ENCODE data around the gene DPP6.
"Not testable (repeated sequence)": the region's sequence is repeated elsewhere in the genome, so short reads cannot be mapped to it uniquely, and the experiment has no call there.

The DPP6 gene

DNA sequence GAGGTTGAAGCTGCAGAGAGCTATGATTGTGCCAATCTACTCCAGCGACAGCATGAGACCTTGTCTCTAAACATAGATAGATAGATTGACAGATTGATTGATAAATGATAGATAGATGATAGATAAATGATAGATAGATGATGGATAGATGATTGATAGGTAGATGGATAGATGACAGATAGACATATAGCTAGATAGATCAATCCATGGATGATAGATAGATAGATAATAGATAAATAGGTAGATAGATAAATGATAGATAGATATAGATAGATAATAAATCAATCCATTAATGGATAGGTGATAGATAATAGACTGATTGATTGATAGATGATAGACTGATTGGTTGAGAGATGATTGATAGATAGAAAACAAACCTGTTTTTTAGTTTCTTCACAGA lies 601.1 kb downstream of the DPP6 start:
- TF ChIP-seq CTCF (IDR thresholded peaks at IDR 0.05; ENCODE audit: insufficient read depth, low read length, missing control alignments), result no peak
- POLR2A ChIA-PET, result no interaction called here
- no peak for DNase-seq (ENCODE audit: low read depth, low spot score)
- no peak overlapping the region for H3K4me3 ChIP-seq (ENCODE audit: low read depth, low read length)
- CTCF ChIA-PET, result no interaction called here

- TF ChIP-seq CTCF (IDR thresholded peaks at IDR 0.05; ENCODE audit: insufficient read depth, low read length, missing control alignments), result no peak
- ChIA-PET POLR2A (no interaction called here), CTCF (no interaction called here)
- H3K4me3 ChIP-seq (ENCODE audit: low read depth, low read length), result no peak overlapping the region
- no peak for DNase-seq (ENCODE audit: low read depth, low spot score)
Measured at GRCh38 chr7:154656618-154657017, 604.4 kb downstream of the DPP6 start.

DNA sequence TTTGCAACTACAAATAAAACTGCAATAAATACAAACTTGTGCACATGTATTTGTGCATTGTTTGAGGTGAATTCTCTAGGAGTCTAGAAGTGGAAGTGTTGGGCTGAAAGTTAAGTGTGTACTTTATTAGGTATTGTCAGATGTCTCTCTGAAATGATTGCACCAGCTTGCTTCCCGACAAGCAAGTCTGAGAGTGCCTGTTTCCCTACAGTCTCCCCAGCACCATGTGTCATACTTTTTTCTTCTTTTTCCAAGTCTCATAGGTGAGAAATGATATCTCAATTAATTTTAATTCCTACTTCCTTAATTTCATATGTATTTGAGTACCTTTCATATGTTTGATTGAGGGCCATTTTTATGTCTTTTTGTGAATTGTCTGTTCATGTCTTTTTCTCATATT lies 614.6 kb downstream of the DPP6 start:
- no peak for TF ChIP-seq CTCF (IDR thresholded peaks at IDR 0.05; ENCODE audit: insufficient read depth, low read length, missing control alignments)
- ChIA-PET CTCF (no interaction called here), POLR2A (no interaction called here)
- H3K4me3 ChIP-seq (ENCODE audit: low read depth, low read length), result no peak overlapping the region
- no peak for DNase-seq (ENCODE audit: low read depth, low spot score)

- no peak for TF ChIP-seq CTCF (IDR thresholded peaks at IDR 0.05; ENCODE audit: insufficient read depth, low read length, missing control alignments)
- POLR2A ChIA-PET, result no interaction called here
- H3K4me3 ChIP-seq (ENCODE audit: low read depth, low read length), result no peak overlapping the region
- DNase-seq (ENCODE audit: low read depth, low spot score), result no peak
- CTCF ChIA-PET, result no interaction called here
Measured at GRCh38 chr7:154672659-154673415, 620.6 kb downstream of the DPP6 start.

GRCh38 chr7:154674191-154674590 lies 622.0 kb downstream of the DPP6 start:
- no peak for DNase-seq (ENCODE audit: low read depth, low spot score)
- H3K4me3 ChIP-seq (ENCODE audit: low read depth, low read length), result no peak overlapping the region
- TF ChIP-seq CTCF (IDR thresholded peaks at IDR 0.05; ENCODE audit: insufficient read depth, low read length, missing control alignments), result no peak
- ChIA-PET POLR2A (no interaction called here), CTCF (no interaction called here)

GRCh38 chr7:154675560-154675959 lies 623.4 kb downstream of the DPP6 start:
- no peak for TF ChIP-seq CTCF (IDR thresholded peaks at IDR 0.05; ENCODE audit: insufficient read depth, low read length, missing control alignments)
- CTCF ChIA-PET, result no interaction called here
- H3K4me3 ChIP-seq (ENCODE audit: low read depth, low read length), result no peak overlapping the region
- DNase-seq (ENCODE audit: low read depth, low spot score), result no peak
- POLR2A ChIA-PET, result no interaction called here

GRCh38 chr7:154676033-154676421 lies 623.8 kb downstream of the DPP6 start:
- DNase-seq (ENCODE audit: low read depth, low spot score); H3K4me3 ChIP-seq (ENCODE audit: low read depth, low read length); POLR2A ChIA-PET; CTCF ChIA-PET: not testable (repeated sequence)
